ENCODE measurements around the gene SERPINA10. TPM values are rescaled to one million over a fixed set of nuclear protein-coding genes. Genes with fewer than 3 reads are reported as not detected.

Gene SERPINA10
- total RNA-seq, 1 donor, result not detected

DNA sequence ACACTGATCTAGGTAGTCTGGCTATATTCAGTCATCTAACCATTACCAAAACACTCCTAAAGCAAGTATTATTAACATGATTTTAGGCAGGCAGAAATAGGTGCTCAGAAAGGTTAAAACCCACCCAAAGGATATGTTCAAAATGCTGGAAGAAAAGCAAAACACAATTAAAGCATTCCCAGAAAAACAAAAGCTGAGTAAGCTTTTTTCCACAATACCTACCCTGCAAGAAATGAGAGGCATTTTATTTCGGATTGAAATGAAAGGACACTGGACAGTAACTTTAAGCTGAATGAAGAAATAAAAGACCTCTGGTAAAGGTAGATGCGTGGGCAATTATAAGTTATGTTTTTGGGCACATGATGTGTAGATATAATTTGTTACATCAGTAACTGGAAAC, 21.8 kb upstream of the SERPINA10 start:
- Histone ChIP-seq H3K4me3 (ENCODE audit: insufficient read depth, low read length) (no peak overlapping the region), H3K4me1 (ENCODE audit: insufficient read depth, low read length) (no peaks in the 10 kb centered on the region), H3K27ac (ENCODE audit: low read depth, low read length) (no peak overlapping the region), H4K20me1 (ENCODE audit: insufficient read depth, low read length) (no peaks in the 10 kb centered on the region), H3K79me2 (ENCODE audit: insufficient read depth, low read length) (no peaks in the 10 kb centered on the region), H3K4me2 (ENCODE audit: insufficient read depth, low read length) (no peak overlapping the region), H3K27me3 (ENCODE audit: insufficient read depth, low read length) (no peaks in the 10 kb centered on the region), H3K9me3 (ENCODE audit: low read depth, low read length) (no peaks in the 10 kb centered on the region), H3K36me3 (ENCODE audit: insufficient read depth, low read length) (no peaks in the 10 kb centered on the region), H2AFZ (ENCODE audit: low read length) (no peak overlapping the region)
- no peak for DNase-seq (ENCODE audit: insufficient read length, low spot score, missing footprints)
- TF ChIP-seq, protein P1, sequence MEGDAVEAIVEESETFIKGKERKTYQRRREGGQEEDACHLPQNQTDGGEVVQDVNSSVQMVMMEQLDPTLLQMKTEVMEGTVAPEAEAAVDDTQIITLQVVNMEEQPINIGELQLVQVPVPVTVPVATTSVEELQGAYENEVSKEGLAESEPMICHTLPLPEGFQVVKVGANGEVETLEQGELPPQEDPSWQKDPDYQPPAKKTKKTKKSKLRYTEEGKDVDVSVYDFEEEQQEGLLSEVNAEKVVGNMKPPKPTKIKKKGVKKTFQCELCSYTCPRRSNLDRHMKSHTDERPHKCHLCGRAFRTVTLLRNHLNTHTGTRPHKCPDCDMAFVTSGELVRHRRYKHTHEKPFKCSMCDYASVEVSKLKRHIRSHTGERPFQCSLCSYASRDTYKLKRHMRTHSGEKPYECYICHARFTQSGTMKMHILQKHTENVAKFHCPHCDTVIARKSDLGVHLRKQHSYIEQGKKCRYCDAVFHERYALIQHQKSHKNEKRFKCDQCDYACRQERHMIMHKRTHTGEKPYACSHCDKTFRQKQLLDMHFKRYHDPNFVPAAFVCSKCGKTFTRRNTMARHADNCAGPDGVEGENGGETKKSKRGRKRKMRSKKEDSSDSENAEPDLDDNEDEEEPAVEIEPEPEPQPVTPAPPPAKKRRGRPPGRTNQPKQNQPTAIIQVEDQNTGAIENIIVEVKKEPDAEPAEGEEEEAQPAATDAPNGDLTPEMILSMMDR (IDR thresholded peaks at IDR 0.05; ENCODE audit: extremely low read depth, low read depth, low read length), result no peak

DNA sequence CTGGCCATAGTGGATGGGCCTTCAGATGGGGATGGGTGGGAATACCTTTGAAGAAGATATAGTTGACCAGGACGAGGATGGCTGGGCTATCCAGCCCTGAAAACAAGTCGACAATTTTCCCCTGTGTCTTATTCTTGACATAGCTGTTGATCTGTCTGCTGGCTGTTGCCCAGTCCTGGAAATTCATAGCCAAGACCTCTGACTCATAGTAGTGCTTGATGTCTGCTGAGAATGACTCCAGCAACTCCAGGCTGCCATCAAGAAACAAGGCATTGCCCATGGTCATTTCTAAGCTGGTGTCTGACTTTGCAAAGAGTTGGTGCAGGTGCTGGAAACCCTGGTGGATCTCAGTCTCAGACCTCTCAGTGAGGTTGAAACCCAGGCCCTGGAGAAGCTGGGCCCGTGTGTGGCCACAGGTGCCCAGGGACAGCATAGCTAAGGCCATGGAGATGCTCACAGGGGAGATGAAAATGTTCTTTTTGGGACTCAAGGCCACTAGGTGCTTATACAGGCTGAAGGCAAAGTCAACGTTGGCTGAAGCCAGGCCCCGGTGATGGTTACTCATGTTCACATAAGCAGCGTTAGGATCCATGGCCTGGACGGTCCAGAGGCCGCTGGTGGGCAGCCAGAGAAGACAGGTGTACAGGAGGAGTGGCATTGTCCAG, 21.1 kb upstream of the SERPINA10 start:
- Histone ChIP-seq H4K20me1 (ENCODE audit: insufficient read depth, low read length) (no peaks in the 10 kb centered on the region), H3K4me1 (ENCODE audit: insufficient read depth, low read length) (no peaks in the 10 kb centered on the region), H3K4me2 (ENCODE audit: insufficient read depth, low read length) (no peak overlapping the region), H3K4me3 (ENCODE audit: insufficient read depth, low read length) (no peak overlapping the region), H3K9me3 (ENCODE audit: low read depth, low read length) (no peaks in the 10 kb centered on the region), H3K36me3 (ENCODE audit: insufficient read depth, low read length) (no peaks in the 10 kb centered on the region), H3K79me2 (ENCODE audit: insufficient read depth, low read length) (no peaks in the 10 kb centered on the region), H2AFZ (ENCODE audit: low read length) (no peak overlapping the region), H3K27ac (ENCODE audit: low read depth, low read length) (no peak overlapping the region), H3K27me3 (ENCODE audit: insufficient read depth, low read length) (no peaks in the 10 kb centered on the region)
- peak; percentile 81 for DNase-seq (ENCODE audit: insufficient read length, low spot score, missing footprints)
- TF ChIP-seq, protein P1 (IDR thresholded peaks at IDR 0.05; ENCODE audit: extremely low read depth, low read depth, low read length), result no peak

DNA sequence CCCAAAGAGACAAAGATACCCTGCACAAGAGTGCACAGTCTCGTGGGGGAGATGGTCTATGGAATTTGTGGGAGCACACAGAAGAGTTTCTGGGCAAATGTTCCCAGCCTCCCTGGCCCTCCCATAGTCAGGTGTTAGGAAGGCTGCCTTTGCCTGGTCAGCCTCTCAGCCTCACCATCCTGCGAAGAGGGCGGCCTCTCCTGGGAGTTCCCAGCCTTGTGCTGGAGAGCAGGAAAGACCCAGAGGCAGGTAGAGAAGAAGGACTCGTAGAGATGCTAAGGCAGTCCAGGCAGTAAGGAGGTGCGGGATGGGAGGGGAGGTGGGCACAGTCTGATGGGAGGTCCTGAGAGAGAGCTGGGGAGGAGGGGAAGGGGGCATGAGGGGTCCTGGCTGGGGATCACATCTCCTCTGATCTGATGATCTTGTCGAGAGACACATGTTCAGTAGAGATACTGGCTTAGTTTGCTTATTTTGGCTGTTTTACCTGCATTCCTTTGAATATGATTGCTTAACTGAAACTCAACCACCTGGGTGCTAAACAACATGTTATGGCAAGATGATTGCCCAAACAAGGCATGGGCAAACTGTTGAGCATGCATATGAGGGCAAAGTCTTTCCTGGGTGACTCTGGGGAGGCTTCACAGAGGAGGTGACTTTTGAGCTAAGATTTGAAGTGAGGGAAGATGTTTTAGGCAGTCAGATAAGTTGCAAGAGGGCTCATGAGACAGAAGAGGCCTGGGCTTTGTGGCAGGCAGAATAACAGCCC, 19.6 kb upstream of the SERPINA10 start:
- H3K79me2 ChIP-seq (ENCODE audit: insufficient read depth, low read length), result no peaks in the 10 kb centered on the region
- no peaks in the 10 kb centered on the region for H3K27me3 ChIP-seq (ENCODE audit: insufficient read depth, low read length)
- H3K9me3 ChIP-seq (ENCODE audit: low read depth, low read length), result no peaks in the 10 kb centered on the region
- H3K27ac ChIP-seq (ENCODE audit: low read depth, low read length), result no peak overlapping the region
- no peaks in the 10 kb centered on the region for H4K20me1 ChIP-seq (ENCODE audit: insufficient read depth, low read length)
- no peaks in the 10 kb centered on the region for H3K36me3 ChIP-seq (ENCODE audit: insufficient read depth, low read length)
- no peak overlapping the region for H3K4me2 ChIP-seq (ENCODE audit: insufficient read depth, low read length)
- TF ChIP-seq, protein P1 (IDR thresholded peaks at IDR 0.05; ENCODE audit: extremely low read depth, low read depth, low read length), result no peak
- H3K4me3 ChIP-seq (ENCODE audit: insufficient read depth, low read length), result no peak overlapping the region
- no peak overlapping the region for H2AFZ ChIP-seq (ENCODE audit: low read length)
- no peaks in the 10 kb centered on the region for H3K4me1 ChIP-seq (ENCODE audit: insufficient read depth, low read length)
- no peak for DNase-seq (ENCODE audit: insufficient read length, low spot score, missing footprints)

DNA sequence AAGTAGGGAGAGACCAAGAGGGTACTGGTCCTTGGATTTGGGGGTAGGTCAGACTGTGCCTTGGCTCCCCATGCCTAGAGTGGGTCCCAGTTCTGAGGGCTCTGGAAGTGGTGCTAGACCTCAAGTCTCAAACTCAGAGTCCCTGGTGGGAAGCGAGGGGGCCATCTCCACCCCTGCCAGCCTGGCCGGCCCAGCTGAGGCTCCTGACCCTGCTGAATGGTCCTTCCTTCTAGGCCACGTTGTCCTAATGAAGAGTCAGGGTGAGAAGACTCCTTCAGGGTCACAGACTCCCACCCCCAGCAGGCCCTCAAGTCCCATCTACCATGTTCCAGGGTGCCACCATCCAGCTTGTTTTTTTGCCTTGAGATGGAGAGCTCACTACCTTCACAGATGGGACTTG, 17.2 kb upstream of the SERPINA10 start:
- Histone ChIP-seq H3K27me3 (ENCODE audit: insufficient read depth, low read length) (no peaks in the 10 kb centered on the region), H4K20me1 (ENCODE audit: insufficient read depth, low read length) (no peaks in the 10 kb centered on the region), H3K4me3 (ENCODE audit: insufficient read depth, low read length) (no peak overlapping the region), H2AFZ (ENCODE audit: low read length) (no peak overlapping the region), H3K79me2 (ENCODE audit: insufficient read depth, low read length) (no peaks in the 10 kb centered on the region), H3K9me3 (ENCODE audit: low read depth, low read length) (no peaks in the 10 kb centered on the region), H3K4me2 (ENCODE audit: insufficient read depth, low read length) (no peak overlapping the region), H3K4me1 (ENCODE audit: insufficient read depth, low read length) (no peaks in the 10 kb centered on the region), H3K36me3 (ENCODE audit: insufficient read depth, low read length) (no peaks in the 10 kb centered on the region), H3K27ac (ENCODE audit: low read depth, low read length) (no peak overlapping the region)
- no peak for DNase-seq (ENCODE audit: insufficient read length, low spot score, missing footprints)
- TF ChIP-seq, protein P1 (IDR thresholded peaks at IDR 0.05; ENCODE audit: extremely low read depth, low read depth, low read length), result no peak

Measured in osteoblast (primary cell).